ENCODE results near the gene APP.

APP gene

DNA sequence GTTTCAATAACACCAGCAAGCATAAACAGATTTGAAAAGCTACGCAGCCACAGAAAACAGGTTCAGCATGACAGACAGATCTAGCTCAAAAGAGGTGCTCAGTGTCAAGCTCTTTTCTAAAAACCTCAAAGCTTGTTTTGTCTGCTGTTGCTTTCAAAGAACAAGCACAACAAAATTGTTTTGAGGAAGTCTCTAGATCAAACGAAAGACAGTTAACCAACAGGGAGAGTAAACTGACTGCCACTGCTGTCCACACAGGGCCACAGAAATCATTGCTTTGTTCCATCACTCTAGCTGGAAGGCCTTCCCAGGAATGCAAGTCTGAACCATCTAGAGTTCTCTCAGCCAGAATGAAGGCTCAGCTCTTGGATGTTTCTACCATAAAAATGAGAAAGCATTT lies 12.8 kb downstream of the APP start:
- TF ChIP-seq EZH2phosphoT487 (IDR thresholded peaks at IDR 0.05; ENCODE audit: borderline replicate concordance, low read length) (no peak), CTCF (IDR thresholded peaks at IDR 0.05; ENCODE audit: low read depth, low read length, poor library complexity, severe bottlenecking) (no peak)
- Histone ChIP-seq H3K27me3 (ENCODE audit: control insufficient read depth, low read length) (no peaks in the 10 kb centered on the region), H3K4me2 (ENCODE audit: low read length) (no peak overlapping the region), H3K4me1 (ENCODE audit: control insufficient read depth, low read length) (no peaks in the 10 kb centered on the region), H3K9me2 (replicated peaks; ENCODE audit: control insufficient read depth, low read length) (no peaks in the 10 kb centered on the region), H3F3A (ENCODE audit: control insufficient read depth, insufficient read depth) (no peaks in the 10 kb centered on the region), H3K79me2 (ENCODE audit: control insufficient read depth, low read length) (no peaks in the 10 kb centered on the region), H3K9me3 (ENCODE audit: control insufficient read depth, insufficient read depth, low read length) (no peaks in the 10 kb centered on the region), H4K20me1 (ENCODE audit: control insufficient read depth, insufficient read depth, low read depth, low read length) (no peaks in the 10 kb centered on the region), H3K36me3 (ENCODE audit: control insufficient read depth, low read length) (no peaks in the 10 kb centered on the region), H3K4me3 (ENCODE audit: low read length) (no peak overlapping the region), H3K27ac (ENCODE audit: low read depth, low read length) (no peak overlapping the region)

GRCh38 chr21:26154753-26155152 lies 15.8 kb downstream of the APP start:
- TF ChIP-seq EZH2phosphoT487 (IDR thresholded peaks at IDR 0.05; ENCODE audit: borderline replicate concordance, low read length), result no peak
- TF ChIP-seq CTCF (IDR thresholded peaks at IDR 0.05; ENCODE audit: low read depth, low read length, poor library complexity, severe bottlenecking), result no peak
- H3K36me3 ChIP-seq (ENCODE audit: control insufficient read depth, low read length), result no peaks in the 10 kb centered on the region
- H3K4me3 ChIP-seq (ENCODE audit: low read length), result no peak overlapping the region
- H3K4me1 ChIP-seq (ENCODE audit: control insufficient read depth, low read length), result no peaks in the 10 kb centered on the region
- no peaks in the 10 kb centered on the region for H4K20me1 ChIP-seq (ENCODE audit: control insufficient read depth, insufficient read depth, low read depth, low read length)
- no peaks in the 10 kb centered on the region for H3K9me3 ChIP-seq (ENCODE audit: control insufficient read depth, insufficient read depth, low read length)
- no peak overlapping the region for H3K4me2 ChIP-seq (ENCODE audit: low read length)
- no peak overlapping the region for H3K27ac ChIP-seq (ENCODE audit: low read depth, low read length)
- no peaks in the 10 kb centered on the region for H3K27me3 ChIP-seq (ENCODE audit: control insufficient read depth, low read length)
- no peaks in the 10 kb centered on the region for H3K79me2 ChIP-seq (ENCODE audit: control insufficient read depth, low read length)
- H3K9me2 ChIP-seq (replicated peaks; ENCODE audit: control insufficient read depth, low read length), result no peaks in the 10 kb centered on the region
- no peaks in the 10 kb centered on the region for H3F3A ChIP-seq (ENCODE audit: control insufficient read depth, insufficient read depth)

DNA sequence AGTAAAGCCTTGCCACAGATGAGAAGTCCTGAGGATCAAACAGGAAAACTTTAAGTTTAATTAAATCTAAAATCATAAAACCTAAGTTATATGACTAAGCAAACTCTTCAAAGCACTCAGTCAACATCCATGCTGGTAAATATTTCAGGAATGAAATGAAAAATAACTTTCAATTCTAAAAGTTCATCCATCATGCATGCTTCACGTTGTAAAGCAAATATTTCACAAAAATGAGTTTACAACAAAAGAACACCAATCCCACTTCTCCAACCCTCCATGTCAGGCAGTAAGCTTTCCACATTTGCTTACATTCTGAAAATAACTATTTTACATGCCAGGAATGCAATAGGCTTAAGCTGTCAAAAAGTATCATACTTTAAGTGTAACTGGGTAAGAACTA lies 16.8 kb downstream of the APP start:
- no peaks in the 10 kb centered on the region for H3K36me3 ChIP-seq (ENCODE audit: control insufficient read depth, low read length)
- no peak overlapping the region for H3K4me2 ChIP-seq (ENCODE audit: low read length)
- H3K79me2 ChIP-seq (ENCODE audit: control insufficient read depth, low read length), result no peaks in the 10 kb centered on the region
- H3F3A ChIP-seq (ENCODE audit: control insufficient read depth, insufficient read depth), result no peaks in the 10 kb centered on the region
- TF ChIP-seq EZH2phosphoT487 (IDR thresholded peaks at IDR 0.05; ENCODE audit: borderline replicate concordance, low read length) (no peak), CTCF (IDR thresholded peaks at IDR 0.05; ENCODE audit: low read depth, low read length, poor library complexity, severe bottlenecking) (no peak)
- H3K27ac ChIP-seq (ENCODE audit: low read depth, low read length), result no peak overlapping the region
- H3K4me1 ChIP-seq (ENCODE audit: control insufficient read depth, low read length), result no peaks in the 10 kb centered on the region
- no peaks in the 10 kb centered on the region for H3K27me3 ChIP-seq (ENCODE audit: control insufficient read depth, low read length)
- H3K9me3 ChIP-seq (ENCODE audit: control insufficient read depth, insufficient read depth, low read length), result no peaks in the 10 kb centered on the region
- no peaks in the 10 kb centered on the region for H4K20me1 ChIP-seq (ENCODE audit: control insufficient read depth, insufficient read depth, low read depth, low read length)
- H3K9me2 ChIP-seq (replicated peaks; ENCODE audit: control insufficient read depth, low read length), result no peaks in the 10 kb centered on the region
- no peak overlapping the region for H3K4me3 ChIP-seq (ENCODE audit: low read length)

All from DOHH2 (cell line).